ENCODE results near the gene C10orf105.

- TF ChIP-seq CTCF (conservative IDR thresholded peaks at IDR 0.05; ENCODE audit: low read length), result no peak
- no peak for TF ChIP-seq EZH2phosphoT487 (IDR thresholded peaks at IDR 0.05; ENCODE audit: borderline replicate concordance, low read depth, low read length)
These were observed 10.4 kb downstream of the C10orf105 start for GRCh38 chr10:71708897-71709882.

Measured in OCI-LY7 (cell line).